SJSA1 (cell line): ENCODE data around the gene SOX8. TPM values are rescaled to one million over a fixed set of nuclear protein-coding genes. Genes with fewer than 3 reads are reported as not detected.
"Not testable (repeated sequence)": the region's sequence is repeated elsewhere in the genome, so short reads cannot be mapped to it uniquely, and the experiment has no call there.

Experiments used
- DNase-seq, 2 experiments: peaks; one replicate each; pipeline ENCODE4 v3.0.0-alpha.2; 2015 to 2020; ENCODE audit warnings: low spot score in 2 of 2, low read depth in 1 of 2
- H3K27ac ChIP-seq: fragments of 250-450 bp; sonication (Bioruptor Pico); 2 replicates; pipeline ENCODE4 v1.5.1; 2020; ENCODE audit warnings: mild to moderate bottlenecking, moderate library complexity
- H3K27me3 ChIP-seq: fragments of 250-450 bp; sonication (Bioruptor Pico); replicated peaks from 2 replicates; pipeline ENCODE4 v1.5.1; 2020; ENCODE audit warnings: mild to moderate bottlenecking, moderate library complexity
- H3K36me3 ChIP-seq: fragments of 250-450 bp; sonication (Bioruptor Pico); 2 replicates; pipeline ENCODE4 v1.5.1; 2020; ENCODE audit warnings: mild to moderate bottlenecking
- H3K4me1 ChIP-seq: fragments of 250-450 bp; sonication (Bioruptor Pico); replicated peaks from 2 replicates; pipeline ENCODE4 v1.6.1; 2021; ENCODE audit warnings: mild to moderate bottlenecking
- H3K4me3 ChIP-seq: fragments of 250-450 bp; sonication (Bioruptor Pico); 2 replicates; pipeline ENCODE4 v1.5.1; 2020; ENCODE audit warnings: mild to moderate bottlenecking
- H3K9me3 ChIP-seq: fragments of 250-450 bp; sonication (Bioruptor Pico); replicated peaks from 2 replicates; pipeline ENCODE4 v1.5.1; 2020; ENCODE audit warnings: mild to moderate bottlenecking
- total RNA-seq: library from RNA; depleted of rRNA; stranded (reverse); fragments of >200 nt; shearing (Covaris generic); gene quantifications from 2 replicates; pipeline ENCODE4 v1.2.3, GENCODE V29; 2014

Gene SOX8
- total RNA-seq, 1 experiment from 2014 or later, result 4.9 TPM

DNA sequence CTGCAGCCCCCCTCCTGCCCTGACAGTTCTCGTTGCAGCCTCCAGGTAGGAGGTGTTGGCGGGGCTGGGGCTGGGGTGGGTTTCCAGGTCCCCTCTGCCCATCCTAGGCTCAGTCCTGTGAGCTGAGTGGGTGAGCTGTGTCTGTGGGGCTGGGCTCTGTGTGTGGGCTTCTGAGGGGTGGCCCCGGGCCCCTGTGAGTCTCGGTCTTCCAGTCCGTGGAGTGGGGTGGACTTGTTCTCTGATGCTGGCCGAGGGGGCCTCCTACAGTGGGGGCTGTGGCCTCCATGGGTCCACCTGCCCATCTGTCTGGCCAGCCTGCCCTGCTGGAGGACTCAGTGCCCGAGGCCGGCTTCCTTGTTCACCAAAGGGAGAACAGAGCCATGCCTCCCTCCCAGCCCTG lies 32.7 kb downstream of the SOX8 start:
- Histone ChIP-seq H3K9me3 (no peaks in the 10 kb centered on the region), H3K4me3 (no peak overlapping the region), H3K36me3 (no peaks in the 10 kb centered on the region), H3K27ac (no peak overlapping the region), H3K27me3 (peaks cover 44% of the 10 kb centered on the region), H3K4me1 (peaks cover 27% of the 10 kb centered on the region)
- DNase-seq, result no peak

DNA sequence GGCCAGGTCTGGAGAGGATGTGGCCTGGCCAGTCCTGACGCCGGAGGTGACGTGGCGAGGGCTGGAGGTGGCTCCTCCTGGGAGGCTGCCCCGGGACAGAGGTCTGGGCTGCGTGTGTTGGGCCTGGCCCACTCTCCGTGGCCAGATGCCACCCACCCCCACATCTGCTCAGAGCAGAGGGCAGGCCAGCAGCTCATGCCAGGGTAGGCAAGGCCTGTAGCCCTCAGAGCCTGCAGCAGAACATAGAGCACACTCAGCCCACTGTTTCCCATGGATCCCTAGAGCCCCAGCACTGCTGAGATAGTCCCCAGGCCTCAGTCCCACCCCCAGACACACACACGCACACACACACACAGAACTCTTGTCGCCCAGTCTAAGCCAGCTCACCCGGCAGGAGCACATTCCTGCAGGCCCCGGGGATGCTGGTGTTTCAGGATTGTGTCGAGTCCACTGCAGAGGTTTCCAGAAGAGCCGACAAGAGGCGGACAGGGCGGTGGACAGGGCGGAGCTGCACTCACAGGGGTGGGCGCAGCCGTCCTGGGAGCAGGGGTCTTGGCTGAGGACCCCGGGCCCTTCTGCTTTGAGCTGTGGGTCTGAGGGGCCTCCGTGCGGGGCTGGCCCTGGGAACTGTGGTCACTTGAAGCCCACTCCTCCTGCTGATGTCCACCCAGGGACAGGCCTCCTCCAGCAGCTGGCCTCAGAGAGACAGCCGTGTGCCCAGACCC lies 33.4 kb downstream of the SOX8 start:
- no peak for DNase-seq
- H3K9me3 ChIP-seq, result no peaks in the 10 kb centered on the region

GRCh38 chr16:1018447-1019198 lies 37.1 kb downstream of the SOX8 start:
- H3K4me3 ChIP-seq, result no peak overlapping the region
- peaks cover 51% of the 10 kb centered on the region for H3K27me3 ChIP-seq
- H3K36me3 ChIP-seq, result no peaks in the 10 kb centered on the region
- H3K9me3 ChIP-seq, result no peaks in the 10 kb centered on the region
- no peak overlapping the region for H3K27ac ChIP-seq
- no peak for DNase-seq
- H3K4me1 ChIP-seq, result peaks cover 16% of the 10 kb centered on the region

More for the DNA sequence above, 33.4 kb downstream of the SOX8 start:
- H3K36me3 ChIP-seq, result no peaks in the 10 kb centered on the region
- no peak overlapping the region for H3K4me3 ChIP-seq
- H3K27ac ChIP-seq, result no peak overlapping the region
- peaks cover 34% of the 10 kb centered on the region for H3K4me1 ChIP-seq
- peaks cover 44% of the 10 kb centered on the region for H3K27me3 ChIP-seq

- Histone ChIP-seq H3K4me3 (no peak overlapping the region), H3K4me1 (peaks cover 16% of the 10 kb centered on the region), H3K9me3 (no peaks in the 10 kb centered on the region), H3K27me3 (peaks cover 59% of the 10 kb centered on the region), H3K36me3 (no peaks in the 10 kb centered on the region), H3K27ac (no peak overlapping the region)
- DNase-seq, result peak; percentile 63 to 66
These were observed 37.9 kb downstream of the SOX8 start for GRCh38 chr16:1019231-1020090.

DNA sequence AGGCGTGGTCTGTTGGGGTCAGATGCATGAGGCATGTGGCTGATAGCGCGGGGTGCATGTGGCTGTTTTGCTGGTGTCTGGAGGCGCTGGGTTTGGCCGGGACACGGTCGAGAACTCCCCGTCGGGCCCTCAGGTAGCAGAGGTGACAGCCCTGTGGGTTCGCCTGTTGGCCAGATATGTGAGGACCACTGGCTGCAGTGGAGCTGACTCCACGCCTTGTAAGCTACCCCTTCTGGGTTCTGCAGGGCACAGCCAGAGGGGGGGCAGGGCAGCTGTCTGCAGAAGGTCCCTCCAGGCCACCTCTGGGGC lies 38.5 kb downstream of the SOX8 start:
- Histone ChIP-seq H3K4me3 (no peak overlapping the region), H3K9me3 (no peaks in the 10 kb centered on the region), H3K27ac (no peak overlapping the region), H3K36me3 (no peaks in the 10 kb centered on the region), H3K4me1 (peaks cover 16% of the 10 kb centered on the region), H3K27me3 (peaks cover 60% of the 10 kb centered on the region)
- no peak for DNase-seq

DNA sequence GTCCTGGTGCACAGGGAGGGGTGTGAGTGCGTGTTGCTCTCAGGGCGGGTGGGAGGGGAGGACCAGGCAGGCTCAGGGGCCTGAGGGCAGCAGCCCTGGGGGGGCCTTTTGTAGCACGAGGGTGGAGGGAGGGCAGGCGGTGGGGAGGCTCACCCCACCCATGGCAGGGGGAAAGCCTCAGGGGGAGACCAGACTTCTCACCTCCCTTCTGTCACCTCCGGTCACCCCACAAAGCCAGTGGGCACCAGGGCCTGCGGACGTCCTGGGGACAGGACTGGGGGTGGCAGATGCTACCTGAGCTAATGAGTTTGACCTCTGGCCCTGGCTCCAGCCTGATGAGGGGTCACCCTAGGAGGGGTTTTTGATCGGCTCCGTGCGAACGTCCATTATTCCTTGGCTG lies 39.0 kb downstream of the SOX8 start:
- no peak overlapping the region for H3K4me3 ChIP-seq
- peaks cover 60% of the 10 kb centered on the region for H3K27me3 ChIP-seq
- no peak for DNase-seq
- no peaks in the 10 kb centered on the region for H3K36me3 ChIP-seq
- H3K9me3 ChIP-seq, result no peaks in the 10 kb centered on the region
- no peak overlapping the region for H3K27ac ChIP-seq
- peaks cover 16% of the 10 kb centered on the region for H3K4me1 ChIP-seq

GRCh38 chr16:1021553-1022160 lies 40.1 kb downstream of the SOX8 start:
- peaks cover 16% of the 10 kb centered on the region for H3K4me1 ChIP-seq
- H3K9me3 ChIP-seq, result no peaks in the 10 kb centered on the region
- H3K36me3 ChIP-seq, result no peaks in the 10 kb centered on the region
- peaks cover 66% of the 10 kb centered on the region for H3K27me3 ChIP-seq
- H3K4me3 ChIP-seq, result no peak overlapping the region
- H3K27ac ChIP-seq, result no peak overlapping the region
- no peak for DNase-seq

GRCh38 chr16:1022466-1022865 lies 40.9 kb downstream of the SOX8 start:
- Histone ChIP-seq H3K36me3 (no peaks in the 10 kb centered on the region), H3K27me3 (peaks cover 73% of the 10 kb centered on the region), H3K4me3 (no peak overlapping the region), H3K4me1 (peaks cover 20% of the 10 kb centered on the region), H3K27ac (no peak overlapping the region), H3K9me3 (no peaks in the 10 kb centered on the region)
- no peak for DNase-seq

DNA sequence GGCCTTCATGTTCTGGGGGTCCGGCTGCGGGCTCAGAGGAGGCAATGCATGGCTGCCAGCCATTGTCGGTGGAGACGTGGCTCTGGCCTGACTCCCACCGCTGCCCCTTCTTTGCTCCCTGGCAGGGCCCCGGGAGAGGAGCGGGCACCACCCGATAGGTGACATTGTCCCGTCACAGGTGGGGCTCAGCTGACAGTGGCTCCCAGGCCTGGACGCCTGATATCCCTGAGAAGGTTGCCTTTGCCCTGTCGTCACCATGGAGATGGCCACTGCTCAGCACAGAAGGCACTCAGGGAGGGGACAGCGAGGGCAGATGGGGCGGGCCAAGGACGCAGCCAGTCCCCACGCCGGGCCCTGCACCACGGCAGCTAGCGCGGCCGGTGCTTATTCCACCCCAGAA lies 42.6 kb downstream of the SOX8 start:
- no peak for DNase-seq
- peaks cover 15% of the 10 kb centered on the region for H3K4me1 ChIP-seq
- no peak overlapping the region for H3K4me3 ChIP-seq
- peaks cover 79% of the 10 kb centered on the region for H3K27me3 ChIP-seq
- no peaks in the 10 kb centered on the region for H3K36me3 ChIP-seq
- no peaks in the 10 kb centered on the region for H3K9me3 ChIP-seq
- H3K27ac ChIP-seq, result no peak overlapping the region

DNA sequence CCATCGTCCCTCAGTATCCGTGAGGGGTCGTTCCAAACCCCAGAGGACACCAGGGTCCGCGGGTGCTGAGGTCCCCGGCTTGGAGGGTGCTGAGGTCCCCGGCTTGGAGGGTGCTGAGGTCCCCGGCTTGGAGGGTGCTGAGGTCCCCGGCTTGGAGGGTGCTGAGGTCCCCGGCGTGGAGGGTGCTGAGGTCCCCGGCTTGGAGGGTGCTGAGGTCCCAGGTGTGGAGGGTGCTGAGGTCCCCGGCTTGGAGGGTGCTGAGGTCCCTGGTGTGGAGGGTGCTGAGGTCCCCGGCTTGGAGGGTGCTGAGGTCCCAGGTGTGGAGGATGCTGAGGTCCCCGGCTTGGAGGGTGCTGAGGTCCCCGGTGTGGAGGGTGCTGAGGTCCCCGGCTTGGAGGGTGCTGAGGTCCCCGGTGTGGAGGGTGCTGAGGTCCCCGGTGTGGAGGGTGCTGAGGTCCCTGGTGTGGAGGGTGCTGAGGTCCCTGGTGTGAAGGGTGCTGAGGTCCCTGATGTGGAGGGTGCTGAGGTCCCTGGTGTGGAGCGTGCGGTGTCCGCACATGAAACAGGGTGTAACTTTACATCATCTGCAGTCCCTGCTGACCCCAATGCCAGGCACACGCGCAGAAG lies 43.7 kb downstream of the SOX8 start:
- not testable (repeated sequence) for H3K4me3 ChIP-seq, H3K36me3 ChIP-seq, DNase-seq

DNA sequence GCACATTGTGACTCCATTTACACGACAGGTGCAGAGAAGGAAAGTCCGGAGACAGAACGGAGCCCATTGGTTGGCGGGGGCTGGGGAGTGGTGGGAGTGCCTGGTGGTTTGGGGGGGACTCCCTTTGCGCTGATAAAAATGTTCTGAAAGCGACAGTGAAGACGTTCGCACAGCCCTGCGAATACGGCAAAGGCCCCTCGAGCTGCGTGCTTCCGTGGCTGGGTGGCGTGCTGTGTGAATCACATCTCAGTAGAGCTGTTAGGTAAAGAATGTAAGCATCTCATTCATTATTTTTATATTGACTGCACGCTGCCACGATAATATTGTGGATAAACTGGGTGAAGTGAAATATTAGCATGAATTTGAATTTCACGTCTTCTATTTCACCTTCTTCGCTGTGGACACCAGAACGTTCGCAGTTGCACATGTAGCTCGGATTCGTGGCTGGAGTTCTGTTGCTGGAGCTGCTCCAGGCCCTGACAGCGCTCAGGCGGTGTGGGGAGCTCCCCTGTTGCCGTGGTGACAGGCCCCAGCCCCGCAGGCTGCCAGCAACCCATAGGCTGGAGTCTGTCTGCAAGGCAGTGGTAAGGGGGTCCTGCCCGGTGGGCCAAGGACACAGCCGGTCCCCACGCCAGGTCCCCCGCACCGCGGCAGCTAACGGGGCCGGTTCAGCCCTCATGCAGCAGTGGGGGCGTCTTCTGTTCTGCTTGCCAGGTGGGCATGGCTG lies 44.6 kb downstream of the SOX8 start:
- Histone ChIP-seq H3K4me3 (no peak overlapping the region), H3K27ac (no peak overlapping the region), H3K36me3 (no peaks in the 10 kb centered on the region), H3K9me3 (no peaks in the 10 kb centered on the region), H3K27me3 (peaks cover 74% of the 10 kb centered on the region), H3K4me1 (peaks cover 4% of the 10 kb centered on the region)
- DNase-seq, result no peak

More for the DNA sequence above, 43.7 kb downstream of the SOX8 start:
- not testable (repeated sequence) for H3K4me1 ChIP-seq, H3K27ac ChIP-seq, H3K9me3 ChIP-seq
- peaks cover 77% of the 10 kb centered on the region for H3K27me3 ChIP-seq

GRCh38 chr16:1026784-1027500 lies 45.4 kb downstream of the SOX8 start:
- peaks cover 67% of the 10 kb centered on the region for H3K27me3 ChIP-seq
- no peaks in the 10 kb centered on the region for H3K9me3 ChIP-seq
- no peak overlapping the region for H3K27ac ChIP-seq
- peaks cover 4% of the 10 kb centered on the region for H3K4me1 ChIP-seq
- no peaks in the 10 kb centered on the region for H3K36me3 ChIP-seq
- DNase-seq, result no peak
- H3K4me3 ChIP-seq, result no peak overlapping the region
